Measurements from ENCODE around the gene SPRYD3. TPM values are rescaled to one million over a fixed set of nuclear protein-coding genes. Genes with fewer than 3 reads are reported as not detected.

Gene SPRYD3
- total RNA-seq, 1 experiment from 2014 or later: 47.5 TPM

DNA sequence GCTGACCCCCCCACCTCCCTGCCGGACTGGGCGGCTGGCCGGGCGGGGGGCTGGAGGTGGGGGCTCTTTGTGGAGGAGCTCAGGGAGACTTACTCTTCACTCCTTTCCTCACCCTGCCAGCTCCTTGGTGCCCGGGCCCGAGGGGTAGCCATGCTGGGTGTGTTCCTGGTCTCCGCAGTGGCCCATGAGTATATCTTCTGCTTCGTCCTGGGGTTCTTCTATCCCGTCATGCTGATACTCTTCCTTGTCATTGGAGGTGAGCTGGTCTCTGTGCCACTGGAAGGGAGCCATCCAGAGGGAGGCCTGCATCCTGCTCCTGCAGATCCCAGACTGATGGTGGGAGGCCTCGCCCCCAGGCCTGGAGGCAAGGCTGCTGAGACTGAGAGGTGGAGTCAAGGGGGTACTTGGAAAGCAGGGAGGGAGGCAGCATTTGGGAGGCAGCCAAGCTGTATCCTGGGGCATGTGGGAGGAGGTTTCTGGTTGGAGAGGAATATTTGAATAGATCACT lies 43.8 kb upstream of the SPRYD3 start:
- Histone ChIP-seq H4K20me1 (ENCODE audit: insufficient read depth) (no peaks in the 10 kb centered on the region), H3K4me3 (replicated peaks in 1 of 2; ENCODE audit: low read depth in 1 of 2, low read length in 2 of 2) (no peak overlapping the region), H3K9me3 (ENCODE audit: control insufficient read depth in 1 of 2, insufficient read depth in 1 of 2, low read depth in 1 of 2, low read length in 2 of 2) (no peaks in the 10 kb centered on the region), H3K9ac (ENCODE audit: low read length) (no peak overlapping the region), H3K27me3 (ENCODE audit: insufficient read depth, low read length) (no peaks in the 10 kb centered on the region), H3K27ac (ENCODE audit: low read depth, low read length) (no peak overlapping the region), H3K4me1 (ENCODE audit: control insufficient read depth in 1 of 2, insufficient read depth in 2 of 2, low read length in 2 of 2) (no peaks in the 10 kb centered on the region), H2AFZ (ENCODE audit: low read depth, low read length, poor library complexity, severe bottlenecking) (no peak overlapping the region), H3K4me2 (ENCODE audit: low read length) (no peak overlapping the region), H3K36me3 (ENCODE audit: control insufficient read depth in 1 of 2, insufficient read depth in 2 of 2, low read length in 2 of 2) (no peaks in the 10 kb centered on the region), H3K9me2 (ENCODE audit: insufficient read depth) (no peaks in the 10 kb centered on the region), H3K79me2 (ENCODE audit: insufficient read depth, low read length) (no peaks in the 10 kb centered on the region)
- TF ChIP-seq, protein P1, sequence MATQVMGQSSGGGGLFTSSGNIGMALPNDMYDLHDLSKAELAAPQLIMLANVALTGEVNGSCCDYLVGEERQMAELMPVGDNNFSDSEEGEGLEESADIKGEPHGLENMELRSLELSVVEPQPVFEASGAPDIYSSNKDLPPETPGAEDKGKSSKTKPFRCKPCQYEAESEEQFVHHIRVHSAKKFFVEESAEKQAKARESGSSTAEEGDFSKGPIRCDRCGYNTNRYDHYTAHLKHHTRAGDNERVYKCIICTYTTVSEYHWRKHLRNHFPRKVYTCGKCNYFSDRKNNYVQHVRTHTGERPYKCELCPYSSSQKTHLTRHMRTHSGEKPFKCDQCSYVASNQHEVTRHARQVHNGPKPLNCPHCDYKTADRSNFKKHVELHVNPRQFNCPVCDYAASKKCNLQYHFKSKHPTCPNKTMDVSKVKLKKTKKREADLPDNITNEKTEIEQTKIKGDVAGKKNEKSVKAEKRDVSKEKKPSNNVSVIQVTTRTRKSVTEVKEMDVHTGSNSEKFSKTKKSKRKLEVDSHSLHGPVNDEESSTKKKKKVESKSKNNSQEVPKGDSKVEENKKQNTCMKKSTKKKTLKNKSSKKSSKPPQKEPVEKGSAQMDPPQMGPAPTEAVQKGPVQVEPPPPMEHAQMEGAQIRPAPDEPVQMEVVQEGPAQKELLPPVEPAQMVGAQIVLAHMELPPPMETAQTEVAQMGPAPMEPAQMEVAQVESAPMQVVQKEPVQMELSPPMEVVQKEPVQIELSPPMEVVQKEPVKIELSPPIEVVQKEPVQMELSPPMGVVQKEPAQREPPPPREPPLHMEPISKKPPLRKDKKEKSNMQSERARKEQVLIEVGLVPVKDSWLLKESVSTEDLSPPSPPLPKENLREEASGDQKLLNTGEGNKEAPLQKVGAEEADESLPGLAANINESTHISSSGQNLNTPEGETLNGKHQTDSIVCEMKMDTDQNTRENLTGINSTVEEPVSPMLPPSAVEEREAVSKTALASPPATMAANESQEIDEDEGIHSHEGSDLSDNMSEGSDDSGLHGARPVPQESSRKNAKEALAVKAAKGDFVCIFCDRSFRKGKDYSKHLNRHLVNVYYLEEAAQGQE (IDR thresholded peaks at IDR 0.05; ENCODE audit: low read depth): no peak
- TF ChIP-seq SP1 (IDR thresholded peaks at IDR 0.05; ENCODE audit: low read depth): no peak
- no peak for TF ChIP-seq SRF (IDR thresholded peaks at IDR 0.05; ENCODE audit: low read depth)
- no peak for TF ChIP-seq EZH2 (IDR thresholded peaks at IDR 0.05)
- no peak for TF ChIP-seq SIN3A (IDR thresholded peaks at IDR 0.05; ENCODE audit: low read depth)
- TF ChIP-seq ZFX (IDR thresholded peaks at IDR 0.05): no peak
- intact Hi-C loops (cut with micrococcal nuclease): no loop called here
- BruUV-seq (replicated peaks): no TSS peak
- 0 out of 2 replicates have a peak, but pooled peaks have one; percentile 20 for ATAC-seq
- ChIA-PET CTCF (no interaction called here), RAD21 (ENCODE audit: low non-redundant PET in 1 of 2, low total read pairs in 2 of 2, uncharacterized antibody in 2 of 2, unreplicated experiment in 2 of 2) (no interaction called here), POLR2A (no interaction called here)
- no peak for DNase-seq (ENCODE audit: low read depth, low spot score)
